HG03378 (cell line): ENCODE data around the gene C6orf118.

Experiments used
- ATAC-seq: cut with Tn5 transposase; IDR thresholded peaks from one replicate; pipeline ENCODE4 v1.9.1; 2021; ENCODE audit warnings: mild to moderate bottlenecking, moderate library complexity; ENCODE audit not compliant: unreplicated experiment

The C6orf118 gene

GRCh38 chr6:165308926-165309731 is at the start of gene C6orf118:
Gene C6orf118, minus strand, starts transcription at chr6:165309605. Its CDS starts 19 bp downstream, at chr6:165309586.
- no peak for ATAC-seq

GRCh38 chr6:165345700-165346099 is 36.3 kb upstream of the C6orf118 start:
- ATAC-seq = no peak

GRCh38 chr6:165340532-165340931 is 31.1 kb upstream of the C6orf118 start:
- no peak for ATAC-seq

- no peak for ATAC-seq
Observed at GRCh38 chr6:165325609-165326008, 16.2 kb upstream of the C6orf118 start.

GRCh38 chr6:165321555-165322145 is 12.2 kb upstream of the C6orf118 start:
- ATAC-seq = no peak

- ATAC-seq = no peak
Observed at GRCh38 chr6:165321150-165321549, 11.7 kb upstream of the C6orf118 start.

GRCh38 chr6:165317723-165318122 is 8.3 kb upstream of the C6orf118 start:
- ATAC-seq = no peak

GRCh38 chr6:165306955-165307354 is 2.5 kb downstream of the C6orf118 start:
- ATAC-seq = no peak

GRCh38 chr6:165301372-165302246 is 7.8 kb downstream of the C6orf118 start:
- ATAC-seq = no peak

GRCh38 chr6:165300422-165300936 is 8.9 kb downstream of the C6orf118 start:
- no peak for ATAC-seq

- no peak for ATAC-seq
Observed at GRCh38 chr6:165298875-165299274, 10.5 kb downstream of the C6orf118 start.

GRCh38 chr6:165298402-165298801 is 11.0 kb downstream of the C6orf118 start:
- no peak for ATAC-seq

- ATAC-seq = no peak
Observed at GRCh38 chr6:165292657-165293056, 16.7 kb downstream of the C6orf118 start.

GRCh38 chr6:165274611-165275010 is 34.8 kb downstream of the C6orf118 start:
- ATAC-seq = no peak

- ATAC-seq = no peak
Observed at GRCh38 chr6:165272585-165272984, 36.8 kb downstream of the C6orf118 start.

GRCh38 chr6:165268987-165269386 is 40.4 kb downstream of the C6orf118 start:
- ATAC-seq = no peak

GRCh38 chr6:165266621-165267020 is 42.8 kb downstream of the C6orf118 start:
- no peak for ATAC-seq

GRCh38 chr6:165266191-165266590 is 43.2 kb downstream of the C6orf118 start:
- ATAC-seq = no peak

- no peak for ATAC-seq
Observed at GRCh38 chr6:165260462-165260861, 48.9 kb downstream of the C6orf118 start.

- ATAC-seq = no peak
Observed at GRCh38 chr6:165249808-165250207, 59.6 kb downstream of the C6orf118 start.

GRCh38 chr6:165245701-165246100 is 63.7 kb downstream of the C6orf118 start:
- no peak for ATAC-seq
